GM19438 (cell line): ENCODE measurements around the gene AZU1.
"Not testable (repeated sequence)": the region's sequence is repeated elsewhere in the genome, so short reads cannot be mapped to it uniquely, and the experiment has no call there.

Experiments used
- ATAC-seq: cut with Tn5 transposase; IDR thresholded peaks from one replicate; pipeline ENCODE4 v1.9.1; 2021; ENCODE audit warnings: low read depth; ENCODE audit not compliant: unreplicated experiment

AZU1 gene

DNA sequence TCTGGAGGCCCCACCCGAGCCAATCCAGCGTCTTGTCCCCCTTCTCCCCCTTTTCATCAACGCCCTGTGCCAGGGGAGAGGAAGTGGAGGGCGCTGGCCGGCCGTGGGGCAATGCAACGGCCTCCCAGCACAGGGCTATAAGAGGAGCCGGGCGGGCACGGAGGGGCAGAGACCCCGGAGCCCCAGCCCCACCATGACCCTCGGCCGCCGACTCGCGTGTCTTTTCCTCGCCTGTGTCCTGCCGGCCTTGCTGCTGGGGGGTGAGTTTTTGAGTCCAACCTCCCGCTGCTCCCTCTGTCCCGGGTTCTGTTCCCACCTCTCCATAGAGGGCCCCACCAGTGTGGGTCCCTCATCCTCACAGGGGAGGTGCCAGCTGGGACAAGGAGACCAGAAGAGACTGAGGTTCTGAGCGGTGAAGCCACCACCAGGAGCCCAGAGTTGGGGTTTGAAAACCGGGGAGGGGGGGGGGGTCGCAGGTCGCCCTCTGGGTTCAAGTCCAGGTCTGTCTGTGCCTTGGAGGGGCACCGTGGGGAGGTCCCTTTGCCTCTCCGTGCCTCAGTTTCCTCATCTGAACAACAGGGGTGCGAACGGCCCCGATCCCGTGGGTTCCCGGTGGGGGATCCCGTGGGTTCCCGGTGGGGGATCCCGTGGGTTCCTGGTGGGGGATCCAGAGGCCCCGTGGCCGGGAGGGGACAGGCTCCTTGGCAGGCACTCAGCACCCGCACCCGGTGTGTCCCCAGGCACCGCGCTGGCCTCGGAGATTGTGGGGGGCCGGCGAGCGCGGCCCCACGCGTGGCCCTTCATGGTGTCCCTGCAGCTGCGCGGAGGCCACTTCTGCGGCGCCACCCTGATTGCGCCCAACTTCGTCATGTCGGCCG is 24.7 kb downstream of the AZU1 start, which contains the start of gene ELANE:
TSS of gene ELANE (plus strand) at position 168 of the 878 bp plus-strand sequence. CDS start at position 194, 26 bp downstream.
- ATAC-seq, result no peak

DNA sequence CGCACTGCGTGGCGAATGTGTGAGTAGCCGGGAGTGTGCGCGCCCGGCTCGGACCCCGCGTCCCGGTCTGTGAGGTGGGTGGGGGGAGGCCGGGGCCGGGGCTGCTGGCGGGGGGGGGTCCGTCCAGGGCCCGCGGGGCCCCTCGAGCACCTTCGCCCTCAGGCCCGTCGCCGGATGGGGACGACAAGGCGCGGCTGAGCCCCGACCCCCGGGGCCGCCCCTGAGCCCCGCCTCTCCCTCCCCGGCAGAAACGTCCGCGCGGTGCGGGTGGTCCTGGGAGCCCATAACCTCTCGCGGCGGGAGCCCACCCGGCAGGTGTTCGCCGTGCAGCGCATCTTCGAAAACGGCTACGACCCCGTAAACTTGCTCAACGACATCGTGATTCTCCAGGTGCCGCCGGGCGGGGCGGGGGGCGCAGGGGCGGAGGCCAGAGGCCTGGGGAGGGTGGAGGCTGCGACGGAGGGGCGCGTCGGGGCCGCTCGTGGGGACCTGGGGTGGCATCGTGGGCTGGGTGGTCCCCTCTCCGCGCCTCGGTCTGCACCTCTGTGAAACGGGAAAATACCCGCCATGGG is 25.5 kb downstream of the AZU1 start:
- ATAC-seq, result no peak

DNA sequence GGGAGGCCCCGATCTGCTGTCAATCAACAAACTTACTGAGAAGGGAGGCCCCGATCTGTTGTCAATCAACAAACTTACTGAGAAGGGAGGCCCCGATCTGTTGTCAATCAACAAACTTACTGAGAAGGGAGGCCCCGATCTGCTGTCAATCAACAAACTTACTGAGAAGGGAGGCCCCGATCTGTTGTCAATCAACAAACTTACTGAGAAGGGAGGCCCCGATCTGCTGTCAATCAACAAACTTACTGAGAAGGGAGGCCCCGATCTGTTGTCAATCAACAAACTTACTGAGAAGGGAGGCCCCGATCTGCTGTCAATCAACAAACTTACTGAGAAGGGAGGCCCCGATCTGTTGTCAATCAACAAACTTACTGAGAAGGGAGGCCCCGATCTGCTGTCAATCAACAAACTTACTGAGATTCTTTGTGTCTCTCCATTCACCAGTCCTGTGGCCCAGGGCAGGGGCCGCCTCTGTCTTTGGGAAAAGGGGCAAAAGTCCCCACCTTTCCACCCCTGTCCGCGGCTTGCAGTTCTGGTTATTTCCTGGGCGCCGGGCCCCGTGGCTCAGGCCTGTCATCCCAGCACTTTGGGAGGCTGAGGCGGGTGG is 26.1 kb downstream of the AZU1 start:
- not testable (repeated sequence) for ATAC-seq

DNA sequence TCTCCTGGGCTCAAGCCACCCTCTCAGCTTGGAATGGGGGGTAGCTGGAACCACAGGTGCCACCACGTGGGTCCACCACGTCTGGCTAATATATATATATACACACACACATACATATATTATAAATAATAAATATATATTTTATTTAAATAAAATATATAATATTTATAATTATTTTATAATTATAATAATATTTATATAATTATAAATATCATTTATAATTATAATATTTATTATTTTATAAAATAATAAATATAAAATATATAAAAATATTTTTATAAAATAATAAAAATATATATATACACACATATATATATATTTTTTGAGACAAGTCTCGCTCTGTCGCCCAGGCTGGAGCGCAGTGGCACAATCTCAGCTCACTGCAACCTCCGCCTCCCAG is 26.9 kb downstream of the AZU1 start:
- ATAC-seq, result no peak

DNA sequence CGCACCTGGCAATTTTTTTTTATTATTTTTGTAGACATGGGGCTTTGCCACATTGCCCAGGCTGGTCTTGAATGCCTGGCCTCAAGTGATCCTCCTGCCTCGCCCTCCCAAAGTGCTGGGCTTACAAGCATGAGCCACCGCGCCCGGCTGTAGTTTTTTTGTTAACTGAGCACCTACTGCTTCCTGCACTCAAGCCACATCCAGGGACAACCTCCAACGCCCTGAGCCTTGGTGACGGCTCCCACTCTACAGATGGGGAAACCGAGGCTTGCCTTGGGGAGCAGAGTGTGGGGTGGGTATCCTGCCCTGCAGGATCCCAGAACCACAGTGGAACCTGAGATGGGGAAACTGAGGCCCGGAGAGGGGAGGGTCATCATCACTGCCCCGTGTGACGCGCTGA is 27.5 kb downstream of the AZU1 start:
- no peak for ATAC-seq

DNA sequence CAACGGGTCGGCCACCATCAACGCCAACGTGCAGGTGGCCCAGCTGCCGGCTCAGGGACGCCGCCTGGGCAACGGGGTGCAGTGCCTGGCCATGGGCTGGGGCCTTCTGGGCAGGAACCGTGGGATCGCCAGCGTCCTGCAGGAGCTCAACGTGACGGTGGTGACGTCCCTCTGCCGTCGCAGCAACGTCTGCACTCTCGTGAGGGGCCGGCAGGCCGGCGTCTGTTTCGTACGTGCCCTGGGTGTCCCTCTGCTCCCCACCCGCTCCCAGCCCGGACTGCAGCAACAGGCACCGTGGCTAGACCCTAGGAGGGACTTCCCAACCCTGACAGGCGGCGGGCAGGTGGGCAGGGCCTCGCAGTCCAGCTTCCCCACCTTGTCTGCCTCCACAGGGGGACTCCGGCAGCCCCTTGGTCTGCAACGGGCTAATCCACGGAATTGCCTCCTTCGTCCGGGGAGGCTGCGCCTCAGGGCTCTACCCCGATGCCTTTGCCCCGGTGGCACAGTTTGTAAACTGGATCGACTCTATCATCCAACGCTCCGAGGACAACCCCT is 28.0 kb downstream of the AZU1 start:
- no peak for ATAC-seq

DNA sequence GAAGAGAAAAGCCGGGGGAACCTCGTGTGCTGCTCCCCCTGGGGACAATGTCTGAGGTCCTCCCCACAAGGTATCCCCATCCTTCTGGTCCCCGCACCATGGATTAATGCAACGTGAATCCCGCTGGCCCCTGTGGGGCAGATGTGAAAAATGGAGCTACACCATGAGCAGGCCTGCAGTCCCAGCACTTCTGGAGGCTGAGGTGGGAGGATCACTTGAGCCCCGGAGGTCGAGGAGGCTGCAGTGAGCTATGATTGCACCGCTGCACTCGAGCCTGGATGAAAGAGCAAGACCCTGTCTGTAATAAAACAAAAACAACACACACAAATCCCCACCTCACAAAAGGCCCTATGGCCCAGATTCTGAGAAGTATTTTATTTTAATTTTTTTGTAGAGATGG is 30.6 kb downstream of the AZU1 start:
- no peak for ATAC-seq

DNA sequence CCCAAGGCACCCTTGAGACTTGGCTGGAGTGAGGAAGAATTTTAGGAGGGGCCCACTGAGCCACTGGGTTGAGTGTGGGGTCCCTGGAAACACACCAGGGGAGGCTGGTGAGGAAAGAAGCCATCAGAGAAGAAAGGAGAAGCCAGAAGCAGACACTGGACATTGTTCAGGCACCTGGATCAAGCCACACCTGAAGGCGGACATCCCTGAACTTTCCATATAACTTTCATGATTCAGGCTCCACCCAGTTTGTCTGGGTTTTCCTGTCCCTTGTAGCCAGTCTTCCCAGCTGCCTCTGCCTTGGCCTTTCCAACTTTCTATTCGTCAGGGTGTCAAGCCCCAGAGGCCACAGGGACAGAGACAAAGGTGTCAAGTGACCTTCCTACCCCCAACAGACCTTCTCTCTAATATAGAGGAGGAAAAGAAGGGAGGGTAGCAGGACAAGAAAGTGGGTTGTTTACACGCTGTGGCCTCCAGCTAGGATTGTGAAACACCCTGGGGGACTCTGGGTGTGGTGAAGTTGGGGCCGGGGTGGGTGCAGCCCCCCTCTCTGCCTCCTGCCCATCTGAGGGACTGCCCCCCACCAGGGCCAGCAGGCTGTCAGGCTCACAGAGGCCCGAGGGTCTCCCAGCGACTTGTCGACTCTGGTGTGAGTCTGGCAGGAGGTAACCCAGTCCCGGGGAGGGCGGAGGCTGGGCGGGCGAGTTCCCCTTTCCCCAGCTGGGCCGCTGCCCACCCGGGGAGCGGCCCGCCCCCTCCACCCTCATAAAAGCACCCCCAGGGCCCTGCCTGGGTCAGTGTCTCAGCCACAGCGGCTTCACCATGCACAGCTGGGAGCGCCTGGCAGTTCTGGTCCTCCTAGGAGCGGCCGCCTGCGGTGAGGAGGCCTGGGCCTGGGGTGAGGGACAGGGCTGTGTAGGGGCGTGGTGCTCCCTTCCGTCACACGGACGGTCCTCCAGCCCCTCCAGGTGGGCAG is 31.5 kb downstream of the AZU1 start, which contains the start of gene CFD:
TSS of gene CFD (plus strand) at position 797 of the 976 bp plus-strand sequence. CDS start at position 823, 26 bp downstream.
- ATAC-seq, result no peak

DNA sequence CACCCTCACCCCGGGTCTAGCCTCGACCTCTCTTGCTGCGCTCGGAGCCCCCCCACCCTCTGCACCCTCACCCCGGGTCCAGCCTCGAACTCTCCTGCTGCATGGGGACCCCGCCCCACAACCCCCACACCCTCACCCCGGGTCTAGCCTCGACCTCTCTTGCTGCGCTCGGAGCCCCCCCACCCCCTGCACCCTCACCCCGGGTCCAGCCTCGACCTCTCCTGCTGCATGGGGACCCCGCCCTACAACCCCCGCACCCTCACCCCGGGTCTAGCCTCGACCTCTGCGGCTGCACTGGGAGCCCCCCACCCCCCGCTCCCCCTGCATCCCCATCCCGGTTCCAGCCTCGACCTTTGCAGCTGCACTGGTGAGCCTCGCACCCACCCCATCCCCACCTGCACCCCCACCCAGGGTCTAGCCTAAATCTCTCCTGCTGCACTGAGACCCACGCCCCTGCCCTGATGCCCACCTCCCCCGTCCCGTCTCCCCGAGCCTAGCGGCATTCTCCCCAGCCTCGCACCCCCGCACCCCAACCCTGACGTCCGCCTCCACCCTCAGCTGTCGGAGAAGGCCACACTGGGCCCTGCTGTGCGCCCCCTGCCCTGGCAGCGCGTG is 33.6 kb downstream of the AZU1 start:
- ATAC-seq, result no peak

DNA sequence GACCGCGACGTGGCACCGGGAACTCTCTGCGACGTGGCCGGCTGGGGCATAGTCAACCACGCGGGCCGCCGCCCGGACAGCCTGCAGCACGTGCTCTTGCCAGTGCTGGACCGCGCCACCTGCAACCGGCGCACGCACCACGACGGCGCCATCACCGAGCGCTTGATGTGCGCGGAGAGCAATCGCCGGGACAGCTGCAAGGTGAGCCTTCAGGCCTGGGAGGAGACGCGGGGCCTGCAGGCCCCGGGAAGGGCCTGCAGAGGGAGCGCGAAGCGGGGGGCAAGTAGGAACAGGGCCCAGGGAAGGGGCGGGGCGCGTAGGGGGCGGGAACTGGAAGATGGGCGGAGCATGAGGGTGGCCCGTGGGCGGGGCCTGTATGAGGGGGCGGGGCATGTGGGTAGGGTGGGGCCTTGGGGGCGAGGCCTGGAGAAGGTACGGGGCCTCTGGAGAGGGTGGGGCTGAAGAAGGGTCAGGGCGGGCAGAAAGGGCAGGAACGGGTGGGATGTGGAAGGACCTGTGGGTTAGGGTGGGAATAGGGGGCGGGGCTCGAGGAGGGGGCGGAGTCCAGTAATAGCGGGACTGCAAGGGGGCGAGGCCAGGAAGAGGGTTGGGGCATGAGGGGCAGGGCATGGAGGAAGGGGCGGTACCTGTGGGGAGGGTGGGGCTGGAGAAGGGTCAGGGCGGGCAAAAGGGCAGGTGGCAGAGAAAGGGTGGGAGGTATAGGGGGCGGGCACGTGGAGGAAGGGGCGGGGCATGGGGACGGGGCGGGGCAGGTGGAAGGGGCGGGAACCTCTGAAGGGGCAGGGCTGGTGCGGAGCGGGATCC is 34.3 kb downstream of the AZU1 start:
- ATAC-seq, result no peak

DNA sequence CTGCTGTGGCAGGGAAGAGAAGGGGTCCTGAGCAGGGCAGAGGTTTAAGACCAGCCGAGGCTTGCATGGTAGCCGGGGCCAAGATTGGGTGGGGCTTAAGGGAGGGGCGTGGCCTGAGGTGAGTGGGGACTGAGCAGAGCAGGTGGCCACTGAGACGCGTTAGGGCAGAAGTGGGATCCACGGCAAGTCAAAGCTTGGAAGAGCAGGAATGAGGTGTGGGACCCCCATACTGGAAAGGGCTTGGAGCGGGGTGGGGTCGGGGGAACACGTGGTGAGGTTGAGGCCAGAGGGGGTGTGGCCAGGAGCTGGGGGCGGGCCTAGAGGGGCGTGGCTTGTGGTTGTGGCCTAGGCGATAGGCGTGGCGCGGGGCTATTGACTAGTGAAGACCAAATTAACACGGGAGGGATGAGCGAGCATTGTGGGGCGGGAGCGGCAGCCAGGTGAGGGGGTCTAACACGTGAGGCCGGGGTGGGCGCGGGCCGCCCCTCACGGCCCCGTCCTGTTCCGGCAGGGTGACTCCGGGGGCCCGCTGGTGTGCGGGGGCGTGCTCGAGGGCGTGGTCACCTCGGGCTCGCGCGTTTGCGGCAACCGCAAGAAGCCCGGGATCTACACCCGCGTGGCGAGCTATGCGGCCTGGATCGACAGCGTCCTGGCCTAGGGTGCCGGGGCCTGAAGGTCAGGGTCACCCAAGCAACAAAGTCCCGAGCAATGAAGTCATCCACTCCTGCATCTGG is 35.1 kb downstream of the AZU1 start:
- ATAC-seq, result no peak

DNA sequence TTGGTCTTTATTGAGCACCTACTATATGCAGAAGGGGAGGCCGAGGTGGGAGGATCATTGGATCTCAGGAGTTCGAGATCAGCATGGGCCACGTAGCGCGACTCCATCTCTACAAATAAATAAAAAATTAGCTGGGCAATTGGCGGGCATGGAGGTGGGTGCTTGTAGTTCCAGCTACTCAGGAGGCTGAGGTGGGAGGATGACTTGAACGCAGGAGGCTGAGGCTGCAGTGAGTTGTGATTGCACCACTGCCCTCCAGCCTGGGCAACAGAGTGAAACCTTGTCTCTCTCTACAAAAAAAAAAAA is 35.6 kb downstream of the AZU1 start:
- no peak for ATAC-seq

DNA sequence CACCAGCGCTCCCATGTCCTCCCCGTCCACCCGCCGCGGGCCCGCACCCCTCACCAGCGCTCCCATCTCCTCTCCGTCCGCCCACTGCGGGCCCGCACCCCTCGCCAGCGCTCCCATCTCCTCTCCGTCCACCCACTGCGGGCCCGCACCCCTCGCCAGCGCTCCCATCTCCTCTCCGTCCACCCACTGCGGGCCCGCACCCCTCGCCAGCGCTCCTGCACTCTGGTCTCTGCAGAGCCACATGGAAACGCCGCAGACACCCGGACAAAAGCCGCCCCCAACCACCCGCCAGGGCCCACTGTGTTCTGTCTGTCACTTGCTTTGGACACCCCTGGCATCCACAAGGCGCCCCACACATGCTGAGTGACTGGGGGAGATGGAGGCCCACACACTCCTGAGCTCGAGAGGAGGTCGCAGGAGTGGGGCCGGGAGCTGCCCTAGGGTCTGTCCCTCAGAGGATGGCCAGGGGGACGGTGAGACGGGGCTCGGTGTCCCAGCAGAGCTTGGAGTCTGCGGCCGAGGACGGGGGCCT is 39.2 kb downstream of the AZU1 start:
- no peak for ATAC-seq

DNA sequence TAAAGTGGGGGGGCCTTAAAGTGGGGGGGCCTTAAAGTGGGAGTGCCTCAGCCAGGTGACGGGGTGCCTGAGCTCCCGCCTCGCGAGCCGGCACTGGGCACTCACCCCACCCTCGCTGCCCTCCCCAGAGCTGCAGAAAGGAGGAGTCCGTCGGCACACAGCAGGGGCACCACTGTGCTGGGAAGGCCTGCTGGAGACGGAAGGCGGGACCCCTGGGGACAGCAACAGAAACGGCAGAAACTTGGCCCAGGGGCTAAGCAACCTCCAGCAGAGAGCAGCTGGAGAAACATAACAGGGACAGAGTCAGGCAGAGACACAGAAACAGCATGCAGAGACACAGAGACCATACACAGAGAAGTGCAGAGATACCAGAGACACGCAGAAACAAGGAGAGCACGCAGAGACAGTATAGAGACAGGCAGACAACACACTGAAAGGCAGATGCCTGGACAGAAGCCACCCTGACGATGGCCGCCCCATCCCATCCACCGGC is 39.7 kb downstream of the AZU1 start:
- no peak for ATAC-seq

DNA sequence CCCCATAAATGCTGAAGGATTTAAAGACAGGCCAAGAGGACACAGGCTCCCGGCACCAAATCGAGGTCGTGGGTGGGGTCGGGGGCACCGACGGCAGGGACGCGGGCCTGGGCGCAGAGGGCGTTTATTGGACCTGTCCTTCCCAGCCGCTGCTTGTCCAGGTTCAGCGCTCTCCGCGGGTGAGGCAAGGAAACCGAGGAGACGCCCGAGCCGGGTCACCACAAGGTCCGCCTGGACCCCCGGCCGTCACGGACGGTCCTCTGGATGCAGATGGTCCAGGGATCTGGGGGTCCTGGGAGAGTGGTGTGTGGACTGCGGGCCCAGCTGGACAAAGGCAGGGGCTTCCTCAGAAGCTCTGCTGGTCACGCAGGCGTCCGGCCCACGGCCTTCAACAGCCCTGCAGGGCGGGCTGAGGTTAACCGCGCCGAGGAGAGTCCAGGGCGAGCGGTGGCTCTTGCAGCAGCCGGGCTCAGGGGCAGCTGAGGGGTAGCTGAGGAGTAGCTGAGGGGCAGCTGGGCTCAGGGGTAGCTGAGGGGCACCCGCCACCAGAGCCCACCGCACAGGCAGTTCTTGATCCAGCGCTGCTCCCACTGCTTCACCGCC is 40.3 kb downstream of the AZU1 start:
- ATAC-seq, result no peak

DNA sequence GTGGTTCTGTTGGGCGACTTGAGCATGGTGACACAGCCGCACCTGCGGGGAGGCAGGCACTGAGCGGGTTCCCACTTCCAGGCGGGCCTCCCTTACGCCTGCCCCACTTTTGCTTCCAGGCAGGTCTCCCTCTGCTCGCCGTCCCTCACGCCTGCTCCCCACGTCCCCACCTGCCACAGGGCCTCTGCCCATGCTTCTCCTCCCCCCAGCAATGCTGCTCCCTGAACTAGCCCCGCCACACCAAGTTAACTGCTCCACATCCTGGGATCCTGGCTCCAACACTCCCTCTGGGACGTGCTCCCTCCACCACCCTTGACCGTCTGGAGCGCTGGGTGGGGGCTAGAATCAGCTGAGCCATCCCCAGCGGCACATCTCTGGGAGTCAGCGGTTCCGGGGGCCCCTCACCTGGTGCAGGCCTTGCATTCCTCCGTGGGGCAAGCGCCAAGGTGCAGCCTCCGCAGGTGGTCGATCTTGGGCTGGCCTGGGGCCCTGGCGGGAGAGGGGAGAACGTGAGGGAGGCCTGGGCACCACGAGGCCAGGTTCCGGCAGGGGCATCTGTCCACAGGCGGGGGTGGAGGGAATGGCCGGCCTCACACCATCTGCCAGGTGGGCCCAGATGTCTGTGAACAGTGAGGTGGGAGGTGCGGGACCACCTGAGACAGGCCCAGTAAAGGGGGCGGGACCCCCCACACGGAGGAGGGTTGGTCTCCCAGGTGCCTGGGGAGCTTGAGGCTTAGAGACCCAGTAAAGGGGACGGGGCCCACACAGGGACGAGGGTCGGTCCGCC is 41.0 kb downstream of the AZU1 start:
- no peak for ATAC-seq
